Measurements from ENCODE around the gene CD2BP2.
A peak's percentile ranks its signal among the peaks of the same experiment; 100 is the strongest.

The CD2BP2 gene

GRCh38 chr16:30356401-30357084 is 1.4 kb upstream of the CD2BP2 start:
- TF ChIP-seq CREB1 (IDR thresholded peaks at IDR 0.05; ENCODE audit: low read depth): no peak
- TF ChIP-seq RAD21 (IDR thresholded peaks at IDR 0.05; ENCODE audit: low read depth): no peak
- TF ChIP-seq CEBPB (IDR thresholded peaks at IDR 0.05): no peak
- no peak for TF ChIP-seq EP300 (IDR thresholded peaks at IDR 0.05; ENCODE audit: borderline replicate concordance)
- TF ChIP-seq USF1 (IDR thresholded peaks at IDR 0.05): no peak
- TF ChIP-seq YY1 (IDR thresholded peaks at IDR 0.05; ENCODE audit: low read depth): no peak

GRCh38 chr16:30355954-30356308 is 823 bp upstream of the CD2BP2 start:
- TF ChIP-seq MAX (IDR thresholded peaks at IDR 0.05) (peak; percentile 25; the same call in 1 of the 2 replicates), EP300 (IDR thresholded peaks at IDR 0.05; ENCODE audit: borderline replicate concordance) (no peak)

GRCh38 chr16:30354423-30355143 is 525 bp downstream of the CD2BP2 start:
- TF ChIP-seq USF1 (IDR thresholded peaks at IDR 0.05) (peak; percentile 57), FOXM1 (IDR thresholded peaks at IDR 0.05; ENCODE audit: borderline replicate concordance, low read depth) (no peak), ZBTB7A (IDR thresholded peaks at IDR 0.05; ENCODE audit: low read depth) (peak; percentile 50)

GRCh38 chr16:30353438-30354129 is 1.5 kb downstream of the CD2BP2 start:
- TF ChIP-seq MAX (IDR thresholded peaks at IDR 0.05): no peak
- no peak for TF ChIP-seq REST (IDR thresholded peaks at IDR 0.05; ENCODE audit: low read depth)
- TF ChIP-seq ZBTB7A (IDR thresholded peaks at IDR 0.05; ENCODE audit: low read depth): no peak
- TF ChIP-seq EP300 (IDR thresholded peaks at IDR 0.05; ENCODE audit: borderline replicate concordance): no peak
- TF ChIP-seq TEAD4 (IDR thresholded peaks at IDR 0.05): no peak
- no peak for TF ChIP-seq EGR1 (IDR thresholded peaks at IDR 0.05)
- TF ChIP-seq FOXM1 (IDR thresholded peaks at IDR 0.05; ENCODE audit: borderline replicate concordance, low read depth): no peak
- no peak for TF ChIP-seq CREB1 (IDR thresholded peaks at IDR 0.05; ENCODE audit: low read depth)
- no peak for TF ChIP-seq RAD21 (IDR thresholded peaks at IDR 0.05; ENCODE audit: low read depth)
- TF ChIP-seq CEBPB (IDR thresholded peaks at IDR 0.05): no peak
- TF ChIP-seq NFIC (IDR thresholded peaks at IDR 0.05): no peak
- TF ChIP-seq YY1 (IDR thresholded peaks at IDR 0.05; ENCODE audit: low read depth): no peak
- TF ChIP-seq TCF12 (IDR thresholded peaks at IDR 0.05; ENCODE audit: low read depth): no peak
- TF ChIP-seq TAF1 (IDR thresholded peaks at IDR 0.05; ENCODE audit: low read depth): no peak
- no peak for TF ChIP-seq USF1 (IDR thresholded peaks at IDR 0.05)

- no peak for TF ChIP-seq NFIC (IDR thresholded peaks at IDR 0.05)
- no peak for TF ChIP-seq CREB1 (IDR thresholded peaks at IDR 0.05; ENCODE audit: low read depth)
- no peak for TF ChIP-seq FOXM1 (IDR thresholded peaks at IDR 0.05; ENCODE audit: borderline replicate concordance, low read depth)
- TF ChIP-seq REST (IDR thresholded peaks at IDR 0.05; ENCODE audit: low read depth): no peak
- TF ChIP-seq CEBPB (IDR thresholded peaks at IDR 0.05): no peak
- TF ChIP-seq YY1 (IDR thresholded peaks at IDR 0.05; ENCODE audit: low read depth): no peak
- TF ChIP-seq RAD21 (IDR thresholded peaks at IDR 0.05; ENCODE audit: low read depth): no peak
- no peak for TF ChIP-seq MAX (IDR thresholded peaks at IDR 0.05)
Observed at GRCh38 chr16:30352488-30353401, 2.4 kb downstream of the CD2BP2 start.

Data from Ishikawa (cell line).